Stimulated activated CD4-positive, alpha-beta T cell treated with anti-CD3 and anti-CD28 coated beads, Interleukin-1b, Interleukin-23, amount 100 ng/mL, for 1 hour (primary cell): ENCODE measurements around the gene RNF166.

ENCODE experiments used
- DNase-seq, 2 donors: peaks; one replicate each; pipeline ENCODE4 v3.0.0-alpha.2; 2020; ENCODE audit warnings: low read depth in 2 of 2

The RNF166 gene

DNA sequence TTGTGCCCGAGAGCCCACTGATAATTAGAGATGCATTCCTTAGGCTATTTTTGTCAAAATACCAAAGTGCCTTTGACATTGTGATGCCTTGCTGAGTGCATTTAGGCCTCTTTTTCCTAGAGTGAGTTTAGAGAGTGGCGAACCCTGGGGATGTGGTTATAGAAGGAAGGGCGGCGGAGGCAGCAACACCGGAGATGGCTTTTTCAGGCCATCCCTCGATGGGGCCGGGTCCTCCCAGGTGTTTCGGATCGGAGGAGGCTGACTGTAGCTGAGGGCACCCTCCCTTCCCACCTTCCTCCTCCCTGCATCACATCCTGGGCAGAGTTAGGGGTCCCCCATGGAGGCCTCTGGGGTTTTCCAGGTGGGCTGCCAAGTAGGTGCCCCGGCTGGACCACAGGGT lies 13.3 kb downstream of the RNF166 start:
- DNase-seq: no peak

DNA sequence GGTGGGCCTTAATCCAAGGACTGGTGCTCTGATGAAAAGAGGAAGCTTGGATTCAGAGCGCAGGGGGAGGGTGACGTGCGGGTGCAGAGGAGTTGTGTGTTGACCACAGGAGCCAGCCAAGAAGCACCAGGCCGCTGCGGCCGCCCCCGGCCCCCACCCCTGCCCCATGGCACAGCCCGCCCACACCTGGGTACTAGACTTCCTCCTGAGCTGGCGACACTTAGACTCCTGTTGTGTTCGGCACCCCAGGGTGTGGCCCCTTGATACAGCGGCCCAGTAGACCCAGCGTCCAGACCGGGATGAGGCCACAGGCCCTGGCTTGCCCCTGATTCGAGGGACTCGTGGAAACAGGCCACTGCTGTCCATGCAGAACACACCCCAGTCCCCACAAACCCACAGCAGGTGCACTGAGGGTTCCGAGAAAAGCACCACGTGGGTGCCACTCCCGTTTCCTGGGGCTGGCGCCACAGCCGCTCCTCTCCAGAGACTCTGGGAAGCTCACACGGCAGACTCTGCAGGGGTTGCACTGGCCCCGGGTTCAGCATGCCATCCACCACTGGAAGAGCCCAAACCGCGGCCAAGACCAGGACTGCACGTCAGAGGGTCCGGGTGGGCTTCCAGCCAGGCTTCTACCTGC lies 14.2 kb downstream of the RNF166 start:
- no peak for DNase-seq

DNA sequence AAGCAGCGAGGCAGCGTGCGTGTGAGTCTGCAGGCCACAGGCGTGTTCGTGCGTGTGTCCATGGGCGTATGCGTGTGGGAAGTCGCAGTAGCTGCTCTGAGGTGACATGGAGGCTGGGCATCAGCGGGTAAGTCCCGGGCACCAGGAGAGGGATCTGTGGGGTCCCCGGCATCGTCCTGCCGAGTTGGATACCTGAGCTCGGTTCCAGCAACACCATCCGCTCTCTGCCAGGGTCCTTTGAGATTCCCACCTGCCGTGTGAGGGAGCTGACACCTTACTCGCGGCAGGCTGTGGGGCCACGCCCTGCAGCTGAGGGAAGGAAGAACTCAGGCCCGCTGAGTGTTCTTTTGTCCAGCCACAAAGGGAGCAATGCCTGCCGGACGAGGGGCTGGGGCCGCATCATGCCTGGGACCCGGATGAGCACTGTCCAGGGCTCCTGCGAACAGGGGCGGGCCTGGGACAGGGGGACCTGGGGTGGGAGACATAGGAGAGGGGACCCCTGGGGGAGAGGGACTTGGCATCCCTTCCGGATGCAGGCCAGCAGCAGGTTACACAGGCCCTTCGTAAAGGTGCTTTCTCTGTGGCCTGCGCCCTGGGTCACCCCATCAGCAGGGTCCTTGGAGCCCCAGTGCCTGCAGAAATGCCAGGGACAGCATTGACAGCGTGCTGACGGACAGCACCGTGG lies 14.9 kb downstream of the RNF166 start:
- DNase-seq: no peak

DNA sequence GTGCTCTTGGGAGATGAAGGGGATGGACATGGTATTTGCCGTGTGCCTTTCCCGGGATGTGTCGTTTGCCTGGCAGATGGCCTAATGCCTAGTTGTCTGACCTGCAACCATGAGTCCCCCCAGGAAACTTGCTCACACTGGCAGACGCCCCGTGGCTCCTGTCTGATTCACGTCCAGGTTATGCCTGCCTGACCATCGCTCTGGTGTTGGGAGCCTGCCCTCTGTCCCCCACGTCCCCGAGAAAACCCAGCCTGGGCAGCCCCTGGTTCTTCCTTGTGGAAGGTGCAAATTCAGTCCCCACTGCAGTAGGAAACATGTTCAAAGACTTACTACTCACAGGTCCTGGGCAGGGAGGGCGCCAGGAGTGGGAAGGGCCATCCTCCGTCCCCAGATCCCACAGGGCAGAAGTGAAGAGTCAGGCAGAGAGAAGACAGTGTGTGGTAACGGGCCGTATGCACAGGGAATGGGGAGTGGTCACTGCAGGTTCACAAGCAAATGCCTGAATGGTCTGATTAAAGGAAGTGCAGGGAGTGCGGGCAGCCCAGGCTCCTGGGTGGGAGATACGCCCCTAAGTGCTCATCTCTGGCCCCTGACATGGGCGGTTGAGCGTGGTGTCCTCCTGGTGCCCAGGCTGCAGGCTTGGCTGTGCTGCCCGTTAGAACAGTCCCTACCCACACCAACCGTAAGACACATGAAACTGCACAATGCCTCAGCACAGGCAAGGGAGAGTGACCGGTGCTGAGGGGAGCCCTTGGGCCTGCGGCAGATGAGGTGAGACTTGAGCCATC lies 15.7 kb downstream of the RNF166 start:
- no peak for DNase-seq

- no peak for DNase-seq
Measured at GRCh38 chr16:88688013-88688778, 18.0 kb downstream of the RNF166 start.

DNA sequence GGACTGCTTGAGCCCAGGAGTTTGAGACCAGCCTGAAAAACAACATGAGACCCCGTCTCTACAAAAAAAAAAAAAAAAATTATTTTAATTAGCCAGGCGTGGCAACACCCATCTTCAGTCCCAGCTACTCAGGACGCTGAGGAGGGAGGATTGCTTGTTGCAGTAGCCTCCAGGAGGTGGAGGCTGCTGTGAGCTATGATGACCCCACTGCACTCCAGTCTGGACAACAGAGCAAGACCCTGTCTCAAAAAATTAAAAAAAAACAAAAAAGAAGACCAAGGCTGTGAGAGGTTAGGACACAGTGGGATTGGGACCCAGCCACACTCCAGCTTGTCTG lies 18.6 kb downstream of the RNF166 start:
- DNase-seq: no peak

DNA sequence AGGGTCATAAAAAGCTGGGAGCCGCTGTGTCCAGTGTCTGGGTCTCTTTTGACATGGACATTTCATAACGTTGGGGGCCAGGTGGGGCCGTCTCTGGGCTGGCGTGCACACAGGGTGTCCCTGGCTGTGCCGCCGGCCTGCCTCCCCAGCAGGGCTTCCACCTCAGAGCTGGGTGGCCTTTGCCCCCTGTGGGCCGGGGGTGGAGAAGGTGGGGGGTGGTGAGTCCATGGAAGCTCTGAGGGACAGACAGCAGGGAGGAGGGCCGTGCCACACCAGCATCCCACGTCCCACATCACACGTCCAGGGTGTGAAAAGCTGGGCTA lies 19.0 kb downstream of the RNF166 start:
- no peak for DNase-seq

- peak; percentile 46 to 79 for DNase-seq
Measured at GRCh38 chr16:88686439-88687253, 19.6 kb downstream of the RNF166 start, which contains the start of gene SNAI3. Gene SNAI3, minus strand, starts transcription at chr16:88686507. Its CDS starts 101 bp downstream, at chr16:88686406.

GRCh38 chr16:88686062-88686438 lies 20.2 kb downstream of the RNF166 start:
- no peak for DNase-seq

DNA sequence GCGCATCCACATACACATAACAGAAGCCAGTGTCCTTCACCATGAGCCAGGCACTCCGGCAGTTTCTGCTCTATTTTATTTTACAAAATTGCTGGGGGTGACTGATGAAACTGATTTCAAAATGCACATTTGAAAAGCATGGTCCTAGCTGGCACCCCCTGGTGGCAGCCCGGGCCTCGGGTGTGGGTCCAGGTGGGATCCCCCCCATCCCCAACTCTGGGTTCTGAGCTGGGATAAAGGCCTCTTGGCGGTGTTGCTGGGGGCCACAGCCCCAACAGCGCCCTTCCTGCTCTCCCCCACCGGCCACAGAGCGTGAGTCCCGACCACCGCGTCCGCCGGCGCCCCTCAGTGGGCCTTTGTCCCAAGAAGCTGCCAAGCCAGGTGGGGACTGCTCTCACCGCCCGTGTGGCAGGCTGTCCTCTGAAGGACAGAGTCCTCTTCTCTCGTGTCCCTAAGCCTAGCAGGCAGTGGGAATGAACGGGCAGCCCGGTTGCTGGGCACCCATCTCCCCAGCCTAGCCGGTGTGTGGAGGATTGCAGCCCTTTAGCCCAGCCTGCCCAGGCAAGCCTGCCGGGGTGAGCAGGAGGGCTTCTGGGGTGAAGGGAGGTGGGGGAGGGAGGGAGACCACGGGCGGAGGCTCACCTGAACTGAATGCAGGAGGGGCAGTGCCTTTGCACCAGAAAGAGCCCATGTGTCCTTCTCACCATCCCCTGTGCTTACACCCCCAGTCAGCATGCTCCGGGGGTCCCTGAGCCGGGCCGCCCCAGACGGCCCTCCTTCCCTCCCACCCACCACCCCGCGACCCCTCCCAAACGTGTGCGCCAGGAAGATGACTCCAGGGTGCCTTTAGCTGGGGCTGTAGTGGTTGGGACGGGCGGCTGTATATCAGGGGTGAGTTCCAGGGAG lies 20.8 kb downstream of the RNF166 start:
- DNase-seq: peak; percentile 30 to 60

GRCh38 chr16:88684569-88685155 lies 21.5 kb downstream of the RNF166 start:
- no peak for DNase-seq

GRCh38 chr16:88681709-88682451 lies 24.3 kb downstream of the RNF166 start:
- no peak for DNase-seq

- DNase-seq: no peak
Measured at GRCh38 chr16:88681084-88681680, 25.0 kb downstream of the RNF166 start.

DNA sequence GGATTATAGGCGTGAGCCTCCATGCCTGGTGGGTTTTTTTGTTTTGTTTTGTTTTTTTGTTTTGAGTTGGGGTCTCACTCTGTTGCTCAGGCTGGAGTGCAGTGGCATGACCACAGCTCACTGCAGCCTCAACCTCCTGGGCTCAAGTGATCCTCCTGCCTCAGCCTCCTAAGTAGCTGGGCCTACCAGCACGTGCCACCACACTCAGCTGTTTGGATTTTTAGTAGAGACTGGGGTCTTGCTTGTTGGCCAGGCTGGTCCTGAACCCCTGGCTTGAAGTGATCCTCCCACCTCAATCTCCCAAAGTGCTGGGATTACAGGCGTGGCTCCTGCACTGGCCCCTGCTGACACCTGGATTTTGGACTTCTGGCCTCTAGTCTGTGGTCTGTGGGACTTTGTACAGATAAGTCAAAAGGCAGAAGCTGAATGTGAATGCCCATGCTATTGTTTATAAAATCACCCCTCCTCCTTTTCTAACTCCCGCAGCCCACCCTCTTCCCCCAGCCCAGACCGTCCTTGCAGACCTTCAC lies 25.6 kb downstream of the RNF166 start:
- no peak for DNase-seq

GRCh38 chr16:88678224-88678979 lies 27.8 kb downstream of the RNF166 start:
- DNase-seq: no peak

- DNase-seq: no peak
Measured at GRCh38 chr16:88677721-88678120, 28.5 kb downstream of the RNF166 start.

DNA sequence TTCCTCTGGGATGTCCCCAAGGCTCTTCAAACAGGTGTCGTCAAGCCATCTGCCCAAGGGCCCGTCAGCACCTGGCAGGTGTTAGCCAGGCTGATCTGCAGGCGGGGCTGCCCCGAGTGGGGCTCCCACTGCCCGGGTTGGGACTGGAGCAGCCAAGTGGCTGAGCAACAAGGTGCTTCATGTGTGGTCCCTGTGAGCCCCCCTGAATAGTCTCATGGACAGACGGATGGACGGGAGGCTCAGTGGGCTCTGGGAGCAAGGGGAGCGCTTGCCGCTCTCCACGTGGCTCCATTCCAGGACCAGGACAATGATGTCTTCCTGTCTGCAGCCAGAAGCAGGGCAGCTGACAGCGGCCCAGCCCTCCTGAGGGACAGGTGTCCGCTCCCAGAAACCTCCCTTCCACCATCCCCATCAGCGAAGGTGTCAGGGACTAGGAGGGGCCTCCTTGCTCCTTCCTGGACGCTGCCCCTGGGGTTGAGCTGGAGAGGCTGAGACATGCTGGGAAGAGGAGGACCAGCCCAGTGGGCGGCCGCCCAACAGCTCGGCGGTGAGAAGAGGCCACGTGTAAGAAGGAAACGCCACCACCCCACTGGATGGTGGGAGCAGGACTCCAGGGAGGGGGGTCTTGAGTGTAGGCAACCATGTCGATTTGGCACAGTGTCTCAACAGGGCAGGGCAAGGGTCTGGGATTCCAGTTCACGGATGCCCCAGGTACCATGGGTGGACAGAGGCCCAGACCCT lies 29.5 kb downstream of the RNF166 start:
- DNase-seq: no peak
